Hepatic stellate cell (primary cell): ENCODE measurements around the gene DTX1.
"Not testable (repeated sequence)": the region's sequence is repeated elsewhere in the genome, so short reads cannot be mapped to it uniquely, and the experiment has no call there.

Experiments used
- DNase-seq: peaks from one replicate; pipeline ENCODE4 v3.0.0; 2011; ENCODE audit warnings: low spot score

Gene DTX1

DNA sequence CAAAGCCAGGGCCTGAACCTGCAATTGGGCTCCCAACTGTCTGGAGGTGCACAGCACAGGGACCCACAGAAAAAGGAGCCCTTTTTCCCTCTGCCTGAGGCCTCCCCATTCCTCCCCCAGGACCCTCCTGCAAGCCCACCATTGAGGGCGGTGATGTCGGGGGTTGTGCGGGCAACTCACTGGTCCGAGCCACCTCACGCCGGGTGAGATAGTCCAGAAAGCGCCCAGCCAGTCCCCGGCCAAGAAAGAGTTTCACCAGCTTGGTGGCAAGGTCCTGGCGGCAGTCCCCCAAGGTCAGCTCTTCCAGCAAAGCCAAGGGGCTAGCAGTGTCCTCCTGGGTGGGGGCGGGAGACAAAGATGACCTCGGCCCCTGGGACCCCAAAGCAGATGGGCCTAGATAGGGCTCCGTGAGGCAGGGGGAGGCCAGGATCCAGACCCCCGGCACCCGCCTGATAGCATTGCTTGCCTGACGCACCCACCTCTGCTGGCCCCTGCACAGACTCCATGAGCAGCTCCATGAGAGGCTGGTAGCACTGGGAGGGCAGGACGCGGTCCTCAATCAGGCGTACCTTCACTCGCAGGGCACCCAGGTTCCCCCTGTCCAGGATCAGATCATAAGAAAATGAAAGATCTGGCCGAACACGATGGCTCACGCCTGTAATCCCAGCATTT lies 59.1 kb downstream of the DTX1 start:
- no peak for DNase-seq

DNA sequence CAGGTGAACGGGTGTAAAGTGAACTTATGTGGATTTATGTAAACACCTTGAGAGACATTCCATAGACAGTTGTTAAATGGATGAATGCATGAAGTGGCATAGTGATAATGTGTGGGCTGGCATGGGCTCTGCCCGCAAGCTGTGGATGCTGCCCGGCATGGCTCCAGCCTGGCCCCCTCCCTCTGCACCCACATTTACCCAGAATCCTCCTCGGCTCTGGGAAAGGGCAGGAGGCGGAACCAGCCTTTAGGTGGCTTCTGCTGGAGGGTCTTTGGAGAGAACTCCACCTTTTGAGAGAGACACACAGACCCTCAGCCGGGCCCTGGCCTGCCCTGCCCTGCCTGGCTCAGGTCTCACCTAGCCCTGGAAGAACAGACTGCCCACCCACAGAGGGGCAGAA lies 60.3 kb downstream of the DTX1 start:
- no peak for DNase-seq

DNA sequence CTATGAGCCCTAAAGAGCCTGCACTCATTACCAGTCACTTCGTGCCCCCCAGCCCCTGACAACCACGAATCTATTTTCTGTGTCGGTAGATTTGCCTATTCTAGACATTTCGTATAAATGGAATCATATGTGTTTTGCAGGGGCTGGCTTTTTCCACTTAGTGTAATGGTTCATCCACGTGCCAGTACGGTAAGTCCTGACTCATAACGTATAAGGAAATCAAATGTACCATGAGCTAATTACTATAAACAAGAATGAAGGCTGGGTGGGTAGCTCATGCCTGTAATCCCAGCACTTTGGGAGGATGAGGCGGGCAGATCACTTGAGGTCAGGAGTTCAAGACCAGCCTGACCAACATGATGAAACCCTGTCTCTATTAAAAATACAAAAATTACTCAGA lies 61.2 kb downstream of the DTX1 start:
- not testable (repeated sequence) for DNase-seq

DNA sequence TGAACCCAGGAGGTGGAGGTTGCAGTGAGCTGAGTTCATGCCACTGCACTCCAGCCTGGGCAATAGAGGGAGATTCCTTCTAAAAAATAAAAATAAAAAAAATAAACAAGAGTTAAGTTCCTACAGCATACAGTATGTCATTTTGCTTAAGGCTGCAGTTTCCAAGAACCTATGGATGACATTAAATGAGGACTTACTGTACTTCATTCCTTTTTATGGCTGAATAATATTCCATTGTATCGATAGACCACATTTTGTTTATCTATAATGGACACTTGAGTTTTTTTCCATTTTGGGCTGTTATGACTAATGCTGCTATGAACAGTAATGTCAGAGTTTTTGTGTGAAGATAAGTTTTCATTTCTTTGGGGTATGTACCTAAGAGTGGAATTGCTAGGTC lies 61.6 kb downstream of the DTX1 start:
- no peak for DNase-seq

DNA sequence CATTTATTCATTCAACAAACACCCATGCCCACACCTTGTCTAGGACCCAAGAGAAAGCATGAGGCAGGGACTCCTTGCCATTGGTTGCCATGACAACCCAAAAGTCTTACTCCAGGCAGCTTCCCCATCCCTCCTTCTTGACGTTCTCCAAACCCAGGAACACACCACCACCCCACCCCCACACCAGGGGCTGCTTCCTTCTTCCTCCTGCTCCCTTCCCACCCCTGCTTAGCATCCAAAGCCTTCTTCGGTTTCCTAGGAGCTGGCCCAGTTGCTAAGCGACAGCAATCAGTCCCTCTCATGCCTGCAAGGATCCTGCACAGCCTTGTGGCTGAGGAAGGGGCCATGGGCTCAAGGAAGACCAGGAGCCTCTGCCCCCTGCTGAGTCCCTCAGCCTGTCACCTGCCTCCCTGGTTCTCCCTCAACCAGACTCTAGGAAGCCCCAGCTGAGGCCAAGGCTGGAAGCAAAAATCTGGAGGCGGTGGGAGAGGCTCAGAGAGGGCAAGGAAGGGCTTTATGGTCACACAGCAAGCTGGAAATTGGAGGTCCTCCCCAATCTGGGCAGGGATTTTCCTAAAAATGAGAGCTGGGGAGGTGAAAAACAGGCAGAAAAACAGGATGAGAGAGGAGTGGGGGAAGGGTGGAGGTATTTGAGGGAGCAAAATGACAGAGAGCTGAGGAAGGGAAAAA lies 63.6 kb downstream of the DTX1 start:
- no peak for DNase-seq

DNA sequence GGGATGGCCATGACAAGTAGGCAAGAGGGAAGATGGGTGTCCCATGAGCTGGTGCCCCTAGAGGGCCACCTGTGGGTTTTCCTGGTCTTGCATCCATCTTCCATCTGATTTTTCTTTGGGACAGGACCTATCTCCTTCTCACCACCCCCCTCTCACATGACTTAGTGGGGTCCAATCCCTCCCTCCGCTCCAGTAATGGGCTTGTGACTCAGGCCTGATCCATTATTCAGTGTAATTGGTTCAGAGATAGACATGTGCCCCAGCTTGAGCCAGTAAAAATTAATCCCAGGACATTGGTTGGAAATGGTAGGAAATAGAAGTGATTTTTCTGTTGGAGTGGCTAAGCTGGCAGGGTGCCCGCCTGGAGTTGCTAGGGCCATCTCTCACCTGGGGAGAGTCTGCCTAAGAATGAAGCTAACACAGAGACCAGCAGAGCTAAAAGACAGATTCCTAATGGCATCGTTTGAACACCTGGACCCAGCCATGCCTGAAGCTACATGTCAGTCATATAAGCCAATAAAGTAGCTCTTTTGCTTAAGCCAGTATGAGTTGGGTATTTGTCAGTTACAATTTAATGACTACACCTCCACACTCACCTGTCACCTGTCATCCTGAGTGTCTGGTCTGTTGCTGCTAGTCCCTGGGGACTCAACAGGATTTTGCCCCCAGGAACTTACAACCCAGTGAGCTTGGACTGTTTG lies 64.3 kb downstream of the DTX1 start:
- no peak for DNase-seq

DNA sequence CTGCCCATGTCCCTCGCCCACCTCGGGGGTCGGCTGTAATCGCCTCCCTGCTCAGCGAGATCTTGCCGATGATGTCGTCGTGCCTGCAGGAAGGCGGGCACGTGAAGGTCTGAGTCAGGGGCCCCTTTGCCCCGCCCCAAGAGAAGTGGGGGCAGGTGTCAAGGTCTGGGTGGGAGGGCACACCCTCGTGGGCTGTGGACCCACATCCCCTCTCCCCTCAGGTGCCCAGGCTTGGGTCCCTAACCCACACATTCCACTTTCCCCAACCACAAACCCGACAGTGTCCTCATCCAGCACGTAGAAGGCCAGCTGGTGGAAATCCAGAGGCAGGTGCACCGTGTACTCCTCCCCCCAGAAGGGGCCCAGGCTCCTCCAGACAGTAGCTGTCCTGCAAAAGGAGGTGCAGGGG lies 71.3 kb downstream of the DTX1 start:
- DNase-seq: no peak

DNA sequence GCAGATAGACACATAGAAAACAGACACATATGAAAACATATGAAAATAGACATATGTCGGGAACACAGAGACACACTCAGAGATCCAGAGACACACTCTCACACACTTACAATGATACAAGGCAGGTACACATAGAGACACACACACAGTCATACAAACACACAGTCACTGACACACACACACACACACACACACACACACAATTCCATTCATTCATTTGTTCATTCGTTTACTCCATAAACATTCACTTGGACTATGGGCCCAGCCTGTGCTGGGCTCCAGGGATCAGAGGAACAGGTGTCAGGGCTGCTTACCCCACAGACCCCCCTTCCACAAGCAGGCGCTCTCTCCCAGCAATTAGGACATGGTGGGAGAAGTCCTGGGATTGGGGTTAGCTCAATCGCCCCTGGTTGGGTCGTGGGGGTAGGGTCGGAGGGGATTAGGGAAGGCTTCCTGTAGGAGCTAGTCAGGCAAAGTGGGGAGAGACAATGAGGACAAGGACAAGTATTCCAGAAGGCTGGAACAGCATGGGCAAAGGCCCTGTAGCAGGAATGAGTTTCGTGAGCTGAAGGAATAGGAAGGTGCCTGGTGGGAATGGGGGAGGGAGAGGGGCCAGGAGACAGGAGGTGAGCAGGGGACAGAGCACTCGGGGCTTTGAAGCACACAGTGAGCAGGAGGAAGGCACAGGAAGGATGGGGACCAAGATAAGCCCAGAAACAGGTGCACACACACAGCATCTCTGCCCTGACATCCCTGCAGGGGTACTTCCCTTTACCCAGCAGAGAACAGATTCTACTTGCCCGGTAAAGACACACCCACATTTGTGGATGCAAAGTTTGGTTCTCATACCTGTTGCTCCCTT lies 72.5 kb downstream of the DTX1 start:
- DNase-seq: no peak

DNA sequence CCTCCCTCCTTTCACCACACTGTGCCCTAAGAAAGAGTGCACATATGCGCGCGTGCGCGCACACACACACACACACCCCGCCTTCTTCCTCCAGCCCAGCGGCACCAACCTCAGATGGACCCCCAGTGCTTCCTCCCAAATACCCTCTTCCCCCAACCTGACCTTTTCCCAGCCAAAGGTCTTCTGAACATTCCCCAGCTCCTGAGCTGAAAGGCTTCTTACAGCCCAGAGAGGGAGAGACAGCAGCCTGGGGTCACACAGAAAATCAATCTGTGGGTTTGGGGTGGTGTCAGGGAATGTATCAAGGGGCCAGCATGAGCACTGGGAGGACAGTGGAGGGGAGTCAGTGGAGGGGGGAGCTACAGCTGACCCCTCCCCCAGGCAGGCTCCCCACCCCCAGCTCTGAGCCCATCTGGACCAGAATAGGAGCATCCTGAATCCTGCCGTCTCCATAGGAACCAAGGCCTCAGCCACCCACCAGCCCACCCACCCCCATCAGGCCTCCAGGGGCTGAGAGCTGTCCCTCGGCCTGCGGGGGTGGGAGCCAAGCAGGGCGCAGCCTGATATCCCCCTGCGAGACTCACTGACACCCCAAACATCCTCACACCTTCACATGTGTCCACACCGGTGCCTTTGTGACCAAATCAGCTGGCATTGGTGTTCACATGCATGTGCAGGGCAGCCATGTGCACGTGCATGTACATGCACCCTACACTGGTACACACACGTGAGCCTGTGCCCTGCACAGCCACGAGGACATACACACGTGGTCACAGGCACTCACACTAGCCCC lies 73.3 kb downstream of the DTX1 start:
- DNase-seq: no peak

DNA sequence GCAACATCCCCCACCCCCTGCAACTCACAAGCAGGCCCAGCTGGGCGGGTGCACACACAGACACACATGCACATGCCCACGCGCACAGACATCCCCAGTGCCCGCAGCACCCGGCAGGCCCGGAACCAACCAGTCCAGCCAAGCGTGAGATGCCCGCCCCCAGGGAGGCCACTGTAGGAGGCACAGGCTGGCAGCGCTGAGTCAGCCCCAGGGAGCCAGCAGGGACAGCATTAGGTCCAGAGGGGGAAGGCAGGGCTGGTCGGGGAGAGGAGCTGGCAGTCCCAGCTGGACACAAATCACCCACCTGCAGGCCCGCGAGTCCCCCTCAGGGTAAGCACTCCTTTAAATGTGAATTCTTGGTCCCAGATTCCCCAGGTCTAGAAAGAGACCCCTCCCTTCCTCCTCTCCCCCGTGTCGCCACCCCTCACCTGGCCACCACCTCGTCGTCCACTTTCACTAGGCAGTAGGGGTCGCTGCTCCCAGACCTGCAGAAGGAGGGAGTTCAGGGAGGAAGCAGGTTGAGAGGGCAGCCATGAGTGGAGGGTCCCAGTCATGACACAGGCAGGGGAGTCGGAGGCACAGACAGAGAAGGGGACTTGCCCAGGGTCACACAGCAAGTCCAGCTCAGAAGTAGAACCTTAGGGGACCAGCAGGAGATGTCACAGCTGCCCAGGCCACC lies 74.1 kb downstream of the DTX1 start:
- DNase-seq: no peak

DNA sequence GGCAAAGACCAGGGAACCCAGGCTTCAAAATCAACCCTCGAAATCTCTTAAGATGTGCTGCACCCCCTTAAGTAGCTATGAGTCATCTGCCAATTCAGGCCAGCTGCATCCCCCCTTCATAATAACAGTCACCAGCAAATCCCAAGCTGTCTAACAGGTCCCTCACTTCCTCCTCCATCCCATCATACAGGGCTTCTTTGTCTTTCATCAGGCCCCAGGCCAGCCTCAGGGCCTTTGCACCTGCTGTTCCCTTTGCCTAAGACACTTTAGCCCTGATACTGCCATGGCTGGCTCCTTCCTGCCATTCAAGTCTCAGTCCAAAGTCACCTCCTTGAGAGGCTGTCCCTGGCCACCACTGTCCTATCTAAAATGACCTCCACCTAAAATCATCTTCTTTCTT lies 75.0 kb downstream of the DTX1 start:
- no peak for DNase-seq

DNA sequence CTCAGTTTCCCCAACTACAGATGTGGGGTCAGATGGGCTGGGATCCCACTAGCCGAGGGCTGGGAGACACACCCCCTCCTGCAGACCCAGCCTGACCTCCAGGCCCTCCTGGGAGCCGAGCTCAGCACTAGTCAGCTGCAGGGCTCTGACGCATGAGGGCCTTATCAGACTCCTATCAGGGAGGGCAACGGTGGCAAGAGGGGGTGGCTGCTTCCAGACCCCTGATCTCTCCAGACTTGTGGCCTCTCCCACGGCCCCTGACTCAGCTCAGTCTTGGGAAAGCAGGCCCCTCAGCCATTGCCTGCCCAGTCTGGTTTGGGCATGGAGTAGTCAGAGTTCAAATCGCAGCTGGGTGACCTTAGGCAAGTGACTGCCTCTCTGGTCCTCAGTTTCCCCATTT lies 76.5 kb downstream of the DTX1 start:
- no peak for DNase-seq

DNA sequence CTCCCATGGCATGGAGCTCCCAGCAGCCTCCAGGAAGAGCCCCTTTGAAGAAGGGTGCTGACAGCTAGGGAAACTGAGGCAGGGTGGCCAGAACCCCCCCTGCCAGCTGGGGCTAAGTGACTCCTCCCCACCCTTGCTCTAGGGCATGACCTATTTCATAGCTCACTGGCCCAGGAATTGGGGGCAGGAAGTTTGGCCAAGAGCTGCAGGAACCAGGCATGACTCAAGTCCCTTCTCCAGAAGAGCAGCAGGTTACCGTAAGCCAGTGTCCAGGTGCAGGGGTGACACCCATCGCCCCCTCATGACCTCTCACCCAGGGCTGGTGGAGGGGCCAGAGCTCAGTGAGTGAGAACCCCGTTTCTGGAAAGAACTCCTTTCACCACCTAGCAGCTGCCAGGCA lies 77.1 kb downstream of the DTX1 start:
- DNase-seq: no peak

DNA sequence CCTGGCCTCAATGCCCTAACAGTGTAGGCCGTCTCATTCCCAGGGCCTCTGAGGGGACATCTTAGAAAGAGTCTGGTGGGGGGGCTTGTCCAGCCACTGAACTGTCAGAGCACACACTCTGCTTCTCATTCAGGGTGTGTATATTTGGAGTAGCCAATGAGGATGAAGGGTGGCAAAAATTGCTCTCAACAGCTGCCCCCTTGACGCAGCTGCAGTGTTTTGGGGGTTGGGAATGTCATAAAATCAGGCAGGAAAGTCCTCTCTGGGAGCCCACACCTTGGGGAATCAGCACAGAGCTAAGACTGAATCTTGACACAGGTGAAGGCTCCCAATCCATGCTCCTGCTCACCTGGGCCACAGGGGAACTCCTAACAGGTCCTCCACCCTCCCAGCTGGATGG lies 77.5 kb downstream of the DTX1 start:
- no peak for DNase-seq

DNA sequence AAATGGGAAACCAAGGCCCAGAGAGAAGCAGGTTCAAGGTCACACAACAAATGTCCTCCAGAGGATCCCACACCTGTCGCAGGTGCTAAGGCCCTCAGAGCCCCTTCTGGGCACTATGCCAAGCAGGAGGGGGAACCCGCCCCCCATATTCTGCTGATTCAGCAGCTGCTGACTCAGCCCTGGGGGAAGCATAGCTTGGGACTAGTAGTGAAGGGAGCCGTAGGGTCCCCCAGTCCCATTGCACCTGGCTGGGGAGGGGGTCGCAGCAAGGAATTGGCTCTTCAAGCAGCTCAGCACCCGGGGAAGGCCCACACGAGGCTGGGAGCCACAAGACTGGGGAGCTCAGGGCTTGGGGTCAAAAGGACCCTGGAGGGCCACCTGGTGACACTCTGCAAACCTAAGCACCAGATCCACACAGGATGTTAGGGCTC lies 78.0 kb downstream of the DTX1 start:
- DNase-seq: no peak

DNA sequence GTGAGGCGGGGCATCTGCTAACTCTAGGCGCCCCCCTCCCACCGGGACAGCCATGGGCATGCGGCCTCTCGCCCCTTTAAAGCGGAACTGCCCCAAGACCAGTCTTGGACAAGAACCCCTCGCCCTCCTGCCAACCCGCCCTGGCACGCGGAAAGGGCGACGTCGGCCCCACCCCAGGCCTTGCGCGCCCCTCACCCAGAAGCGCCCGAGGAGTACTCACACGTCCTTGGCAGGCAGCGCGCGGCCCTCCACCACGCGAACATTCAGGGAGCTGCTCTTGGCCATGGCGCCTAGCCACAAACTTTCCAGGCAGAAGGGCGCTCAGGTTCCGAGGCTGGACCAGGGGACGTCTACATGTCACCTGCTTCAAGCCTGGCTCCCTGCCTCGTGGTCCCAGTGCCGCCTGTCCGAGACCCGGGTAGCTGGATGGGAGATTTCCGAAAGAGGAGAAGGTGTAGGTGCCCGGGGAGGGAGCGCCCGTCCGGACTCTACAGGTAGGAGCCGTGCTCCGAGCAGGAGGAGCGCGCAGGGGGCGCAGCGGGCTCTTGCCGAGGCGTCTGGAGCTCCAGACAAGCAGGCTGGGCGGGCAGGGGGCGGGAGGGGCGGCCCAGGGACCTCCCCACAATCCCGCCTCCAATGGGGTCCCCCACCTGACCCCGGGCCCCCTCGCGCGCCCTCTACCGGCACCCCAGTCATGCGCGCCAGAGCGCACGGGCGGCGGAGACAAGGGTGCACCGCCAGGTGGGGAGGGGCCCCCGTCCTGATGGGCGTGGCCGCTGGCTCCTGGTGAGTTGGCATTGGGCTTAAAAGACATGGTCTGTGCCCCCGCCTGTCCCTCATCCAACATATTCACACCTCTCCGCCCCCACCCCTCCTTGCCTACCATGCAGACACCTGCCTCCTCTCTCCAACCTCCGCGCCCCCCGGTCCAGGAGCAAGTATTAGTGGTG lies 78.9 kb downstream of the DTX1 start, which contains the start of gene RASAL1:
TSS of gene RASAL1 (minus strand) at position 584 of the 950 bp plus-strand sequence. CDS start at position 285, 299 bp downstream.
- DNase-seq: no peak

DNA sequence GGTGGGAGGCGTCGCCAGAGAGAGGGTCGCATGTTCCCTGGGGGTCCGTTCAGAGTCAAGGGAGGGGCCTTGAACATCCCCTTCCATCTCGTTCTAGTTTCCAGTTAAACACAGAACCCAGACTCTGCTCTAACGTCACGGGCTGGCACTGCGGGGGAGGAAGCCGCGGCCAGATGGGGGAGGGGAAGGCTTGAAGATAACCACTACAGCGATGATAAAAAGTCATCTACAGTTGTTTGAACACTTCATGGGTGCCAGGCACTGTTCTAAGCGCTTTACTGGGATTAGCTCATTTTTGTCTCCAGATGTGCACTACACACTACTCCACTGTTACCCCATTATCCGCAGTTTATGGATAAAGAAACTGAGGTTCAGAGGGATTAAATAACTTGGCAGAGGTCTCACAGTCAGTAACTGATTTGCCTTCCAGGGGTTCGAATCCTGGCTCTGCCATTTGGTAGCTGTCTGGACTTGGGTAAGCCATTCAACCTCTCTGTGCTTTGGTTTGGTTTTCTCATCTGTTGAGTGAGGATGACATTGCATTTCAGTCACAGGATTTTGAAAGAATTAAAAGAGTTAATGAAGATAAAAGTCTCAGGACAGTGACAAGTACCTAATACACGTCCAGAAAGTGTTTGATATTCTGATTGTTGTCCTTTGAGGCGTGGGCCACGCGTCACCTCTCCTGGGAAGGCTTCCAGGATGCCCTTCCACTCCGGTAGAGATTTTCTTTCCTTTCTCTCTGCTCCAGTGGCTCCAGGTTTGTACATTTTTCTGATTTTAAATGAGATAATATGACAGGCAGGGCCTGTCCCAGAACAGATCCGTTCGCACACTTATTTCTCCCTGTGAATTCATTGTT lies 79.8 kb downstream of the DTX1 start:
- DNase-seq: no peak

DNA sequence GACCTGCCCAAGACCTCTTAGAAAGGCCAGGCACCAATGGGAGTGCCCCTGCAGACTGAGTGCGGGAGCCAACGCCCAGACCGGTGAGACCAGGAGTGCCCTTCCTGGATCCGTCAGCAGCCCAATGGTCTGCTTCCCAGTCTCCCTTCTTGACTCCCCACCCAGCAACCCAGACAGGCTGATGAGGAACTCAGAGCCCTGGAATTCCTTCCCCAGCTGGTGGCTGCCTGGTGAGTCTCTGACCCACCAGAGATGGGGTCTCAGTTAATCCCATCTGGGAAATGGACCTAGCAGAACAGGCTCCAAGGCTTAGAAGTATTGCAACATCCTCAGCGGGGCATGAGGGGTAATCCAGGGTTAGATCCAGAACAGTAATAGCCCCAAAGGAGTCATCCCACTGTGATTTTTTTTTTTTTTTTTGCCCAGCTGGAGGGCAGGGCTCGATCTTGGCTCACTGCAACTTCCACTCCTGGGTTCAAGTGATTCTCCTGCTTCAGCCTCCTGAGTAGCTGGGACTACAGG lies 80.5 kb downstream of the DTX1 start:
- DNase-seq: no peak
